Subcutaneous abdominal adipose tissue (tissue), 5 donors: ENCODE data around the gene ARHGEF3.

ENCODE experiments used
- H3K27ac ChIP-seq: one replicate; pipeline ENCODE4 v1.7.0; 2013; ENCODE audit warnings: low read depth, mild to moderate bottlenecking, inconsistent platforms, low read length, moderate library complexity
- H3K27me3 ChIP-seq, 5 donors: one replicate each; pipeline ENCODE4 v1.7.0; 2013; ENCODE audit warnings: low read length in 5 of 5, inconsistent platforms in 1 of 5; ENCODE audit not compliant: control insufficient read depth in 5 of 5, insufficient read depth in 4 of 5
- H3K36me3 ChIP-seq, 5 donors: one replicate each; pipeline ENCODE4 v1.7.0; 2013; ENCODE audit warnings: low read length in 5 of 5; ENCODE audit not compliant: control insufficient read depth in 5 of 5, insufficient read depth in 5 of 5
- H3K4me1 ChIP-seq, 5 donors: one replicate each; pipeline ENCODE4 v1.7.0; 2013; ENCODE audit warnings: low read length in 5 of 5, mild to moderate bottlenecking in 3 of 5, moderate library complexity in 1 of 5; ENCODE audit not compliant: control insufficient read depth in 5 of 5, insufficient read depth in 5 of 5
- H3K4me3 ChIP-seq, 5 donors: one replicate each; pipeline ENCODE4 v1.7.0; 2013; ENCODE audit warnings: low read length in 5 of 5, low read depth in 1 of 5
- H3K9ac ChIP-seq, 5 donors: one replicate each; pipeline ENCODE4 v1.7.0; 2013; ENCODE audit warnings: low read length in 5 of 5, mild to moderate bottlenecking in 4 of 5, moderate library complexity in 3 of 5
- H3K9me3 ChIP-seq, 5 donors: one replicate each; pipeline ENCODE4 v1.7.0; 2013; ENCODE audit warnings: low read length in 5 of 5; ENCODE audit not compliant: control insufficient read depth in 5 of 5
- donor health status: healthy.
- donor health status: healthy.
- donor health status: healthy.
- donor health status: healthy.
- donor health status: healthy.

The ARHGEF3 gene

DNA sequence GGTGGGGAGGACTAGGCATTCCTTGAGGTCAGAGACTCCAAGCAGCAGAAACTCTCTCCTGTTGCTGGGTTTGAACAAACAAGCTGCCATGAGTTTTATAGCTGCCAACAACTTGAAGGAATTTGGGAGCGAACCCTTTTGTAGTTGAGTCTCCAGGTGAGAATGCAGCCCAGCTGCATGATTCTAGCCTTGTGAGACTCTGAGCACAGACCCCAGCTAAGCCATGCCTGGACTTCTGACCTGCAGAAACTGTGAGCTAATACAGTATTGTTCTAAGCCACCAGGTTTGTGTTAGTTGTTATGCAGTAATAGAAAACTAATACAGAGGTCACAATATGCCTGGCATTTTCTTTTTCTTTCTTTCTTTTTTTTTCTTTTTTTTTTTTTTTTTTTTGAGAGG is 112.4 kb downstream of the ARHGEF3 start:
- H3K4me1 ChIP-seq: peaks cover 0 to 9% (median 2%) of the 10 kb centered on the region in 5 donors
- no peak overlapping the region for H3K9ac ChIP-seq
- no peaks in the 10 kb centered on the region for H3K36me3 ChIP-seq
- H3K9me3 ChIP-seq: no peaks in the 10 kb centered on the region
- no peak overlapping the region for H3K4me3 ChIP-seq
- H3K27ac ChIP-seq: no peak overlapping the region
- H3K27me3 ChIP-seq: no peaks in the 10 kb centered on the region

DNA sequence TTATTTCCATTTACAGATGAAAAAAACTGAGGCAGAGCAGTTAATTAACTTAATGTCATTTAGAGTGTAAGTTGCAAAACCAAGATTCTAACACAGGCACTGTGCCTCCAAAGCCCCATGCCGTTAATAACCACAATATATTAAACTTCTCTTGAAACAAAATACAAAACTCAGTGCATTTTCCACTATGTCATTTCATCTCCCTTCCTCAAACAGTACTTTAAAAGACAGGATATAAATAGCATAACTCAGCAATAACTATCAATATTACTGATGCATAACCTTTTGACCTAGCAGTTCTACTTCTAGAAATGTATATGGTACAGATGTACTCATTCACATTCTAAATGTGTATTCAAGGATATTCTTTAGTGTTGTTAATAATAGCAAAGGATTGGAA is 113.6 kb downstream of the ARHGEF3 start:
- Histone ChIP-seq H3K27me3 (no peaks in the 10 kb centered on the region), H3K9me3 (peaks cover 0 to 6% (median 0%) of the 10 kb centered on the region in 5 donors), H3K36me3 (no peaks in the 10 kb centered on the region), H3K9ac (no peak overlapping the region), H3K27ac (no peak overlapping the region), H3K4me1 (peaks cover 0 to 7% (median 4%) of the 10 kb centered on the region in 5 donors), H3K4me3 (no peak overlapping the region)

DNA sequence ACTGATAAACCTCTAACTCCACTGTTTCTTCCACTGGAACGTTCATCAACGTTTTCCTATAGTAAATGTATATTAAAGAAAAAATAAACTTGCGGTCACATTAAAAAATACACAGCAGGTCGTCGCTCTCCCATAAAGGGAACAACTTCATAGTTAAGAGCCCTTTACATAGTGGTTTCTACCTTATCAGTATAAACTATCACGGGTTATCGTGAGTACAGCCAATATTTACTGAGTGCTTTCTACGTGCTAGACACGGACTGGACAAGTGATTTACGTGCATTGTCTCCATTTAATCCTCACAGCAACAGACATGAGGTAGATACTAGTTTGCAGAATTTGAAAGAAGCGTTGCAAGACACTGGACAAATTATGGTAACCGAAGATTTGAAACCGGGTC is 117.7 kb downstream of the ARHGEF3 start:
- Histone ChIP-seq H3K9ac (no peak overlapping the region), H3K4me1 (peaks cover 1 to 36% (median 15%) of the 10 kb centered on the region in 5 donors), H3K27me3 (no peaks in the 10 kb centered on the region), H3K9me3 (peaks cover 0 to 6% (median 0%) of the 10 kb centered on the region in 5 donors), H3K27ac (no peak overlapping the region), H3K36me3 (no peaks in the 10 kb centered on the region), H3K4me3 (no peak overlapping the region)

DNA sequence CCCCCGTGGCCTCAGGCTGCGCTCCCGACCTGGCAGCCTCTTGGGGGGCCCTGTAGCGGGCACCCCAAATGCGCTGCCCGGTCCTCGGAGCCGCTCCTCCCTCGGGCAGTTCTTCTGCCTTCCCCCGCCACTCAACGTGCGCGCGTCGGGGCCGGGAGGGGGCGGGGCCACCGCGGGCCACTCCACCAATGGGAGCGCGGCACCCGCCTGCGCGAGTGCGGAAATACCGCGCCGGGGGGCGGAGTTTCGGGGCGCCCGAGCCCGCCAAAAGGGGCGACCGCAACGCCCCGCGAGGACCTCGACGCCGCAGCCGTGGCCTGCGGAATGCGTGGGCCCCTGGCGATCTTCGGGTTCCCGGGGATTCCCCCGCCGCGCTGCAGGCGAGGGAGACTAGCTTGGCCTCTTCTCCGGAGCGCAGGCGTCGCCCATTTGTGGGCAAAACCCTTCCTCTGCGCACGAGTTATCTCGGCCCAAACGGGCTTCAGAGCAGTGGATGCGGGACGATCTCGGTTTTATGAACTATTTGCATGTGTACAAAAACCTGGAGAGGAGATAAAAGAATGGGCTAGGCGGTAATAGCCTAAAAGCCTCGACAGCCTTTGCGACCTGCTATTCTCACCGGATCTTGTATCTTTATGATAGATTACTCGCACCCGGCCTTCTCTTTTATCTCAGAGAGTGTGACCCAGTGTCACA is 118.5 kb downstream of the ARHGEF3 start, which contains the start of gene TASOR:
Gene TASOR, minus strand, starts transcription at position 144 of the 696 bp plus-strand sequence. CDS start 259 bp downstream, outside the sequence.
- H3K36me3 ChIP-seq: no peaks in the 10 kb centered on the region
- H3K9ac ChIP-seq: peak within 1 kb of the TSS; percentile 71 to 94 (median 89)
- H3K27me3 ChIP-seq: no peaks in the 10 kb centered on the region

DNA sequence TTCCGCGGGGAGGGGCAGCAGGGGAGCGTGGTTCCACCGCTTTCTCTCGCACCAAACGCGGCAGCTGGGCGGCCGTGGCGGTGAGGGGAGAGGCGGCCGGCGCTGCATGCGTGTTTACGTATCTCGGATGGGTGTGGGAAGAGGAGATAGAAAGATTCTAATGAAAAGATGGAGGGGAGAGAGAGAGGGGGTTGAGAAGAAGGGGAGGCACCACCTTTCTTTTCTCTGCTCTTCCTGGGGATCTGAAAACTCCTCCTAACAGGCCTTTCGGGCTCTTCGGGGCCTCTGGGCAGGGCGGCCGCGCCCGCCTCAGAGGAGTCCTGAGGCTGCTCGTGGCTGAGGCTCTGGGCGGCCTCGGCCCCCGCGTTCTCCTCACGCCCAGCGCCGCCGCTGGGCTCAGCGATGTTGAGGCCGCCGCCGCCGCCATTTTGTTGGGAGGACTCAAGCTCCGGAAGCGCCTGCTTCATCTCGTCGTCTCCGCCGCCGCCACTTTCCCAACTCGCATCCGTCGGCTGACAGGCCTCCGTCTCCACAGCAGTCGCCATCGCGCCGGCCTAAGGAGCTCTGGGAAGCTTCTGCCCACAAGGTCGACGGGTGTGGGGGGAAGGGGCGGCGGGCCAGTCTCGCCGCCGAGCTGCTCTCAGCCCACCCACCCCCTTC is 119.2 kb downstream of the ARHGEF3 start:
- Histone ChIP-seq H3K4me1 (peaks cover 1 to 36% (median 15%) of the 10 kb centered on the region in 5 donors), H3K9ac (peak overlapping the region; percentile 71 to 94 (median 89)), H3K4me3 (peak overlapping the region; percentile 79 to 93 (median 83)), H3K27me3 (no peaks in the 10 kb centered on the region), H3K9me3 (peaks cover 0 to 6% (median 0%) of the 10 kb centered on the region in 5 donors), H3K36me3 (no peaks in the 10 kb centered on the region), H3K27ac (peak overlapping the region; percentile 91)

More for the DNA sequence above, 118.5 kb downstream of the ARHGEF3 start, which contains the start of gene TASOR:
- peak within 1 kb of the TSS; percentile 79 to 93 (median 83) for H3K4me3 ChIP-seq
- peak within 1 kb of the TSS; percentile 91 for H3K27ac ChIP-seq
- peaks cover 0 to 6% (median 0%) of the 10 kb centered on the region in 5 donors for H3K9me3 ChIP-seq
- H3K4me1 ChIP-seq: peaks cover 1 to 36% (median 15%) of the 10 kb centered on the region in 5 donors

DNA sequence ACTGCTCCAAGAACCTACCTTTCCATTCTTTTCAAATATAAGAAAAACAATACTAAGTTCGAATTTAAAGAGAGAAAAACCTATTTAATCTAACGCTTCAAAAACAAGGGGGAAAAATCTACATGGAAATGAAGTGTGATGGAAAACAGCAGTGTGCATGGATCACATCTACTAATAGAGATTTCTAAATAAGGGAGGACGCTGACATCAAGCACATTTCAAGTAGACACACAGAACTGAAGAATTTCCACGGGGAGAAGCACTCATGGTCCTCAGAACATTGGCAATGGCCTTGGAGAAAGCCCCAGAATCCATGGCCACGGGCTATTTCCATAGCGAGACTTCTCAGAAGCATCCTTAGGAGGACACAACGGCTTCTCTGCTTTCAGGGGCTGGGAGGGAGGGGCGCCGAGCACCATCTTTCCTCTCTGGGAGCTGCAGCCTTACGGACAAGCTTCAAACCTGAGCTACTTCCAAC is 119.7 kb downstream of the ARHGEF3 start:
- Histone ChIP-seq H3K9me3 (peaks cover 0 to 6% (median 0%) of the 10 kb centered on the region in 5 donors), H3K4me3 (peak overlapping the region; percentile 79 to 93 (median 83))

DNA sequence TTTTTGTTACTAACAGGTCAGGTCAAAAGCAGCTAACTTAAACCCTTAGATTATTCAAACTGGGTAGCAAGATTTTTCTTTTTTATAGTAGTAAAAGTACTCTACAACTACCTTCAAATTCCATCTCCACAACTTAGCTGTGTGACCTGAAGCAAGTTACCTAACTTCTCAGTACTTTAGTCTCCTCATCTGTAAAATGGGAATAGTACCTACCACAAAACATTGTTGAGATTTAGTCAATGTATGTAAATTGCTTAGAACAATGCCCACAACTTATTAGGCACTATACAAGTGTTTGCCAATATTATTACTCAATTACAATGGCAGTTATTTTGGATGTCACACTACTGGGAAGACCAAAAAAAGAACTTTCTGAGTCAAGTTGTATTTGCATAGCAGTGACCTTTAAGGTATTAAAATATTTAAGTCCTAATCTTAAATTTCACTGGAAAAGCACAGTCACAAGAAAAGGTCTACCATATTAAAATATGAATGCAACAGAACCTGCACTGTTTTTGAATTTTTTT is 121.6 kb downstream of the ARHGEF3 start:
- no peaks in the 10 kb centered on the region for H3K36me3 ChIP-seq
- no peak overlapping the region for H3K4me3 ChIP-seq

More for the DNA sequence above, 119.7 kb downstream of the ARHGEF3 start:
- Histone ChIP-seq H3K27ac (peak overlapping the region; percentile 91), H3K9ac (peak overlapping the region; percentile 71 to 94 (median 89)), H3K27me3 (no peaks in the 10 kb centered on the region), H3K4me1 (peaks cover 1 to 36% (median 15%) of the 10 kb centered on the region in 5 donors), H3K36me3 (no peaks in the 10 kb centered on the region)

More for the DNA sequence above, 121.6 kb downstream of the ARHGEF3 start:
- H3K4me1 ChIP-seq: peaks cover 1 to 36% (median 15%) of the 10 kb centered on the region in 5 donors
- H3K9ac ChIP-seq: no peak overlapping the region
- H3K27me3 ChIP-seq: no peaks in the 10 kb centered on the region
- H3K27ac ChIP-seq: no peak overlapping the region
- H3K9me3 ChIP-seq: peaks cover 0 to 6% (median 0%) of the 10 kb centered on the region in 5 donors
